ENCODE measurements around the gene SLPI.

The SLPI gene

GRCh38 chr20:45218636-45219035, 35.7 kb downstream of the SLPI start:
- DNase-seq (ENCODE audit: low spot score) = no peak
- no peak overlapping the region for H3K27ac Mint-ChIP-seq
- no peaks in the 10 kb centered on the region for H3K36me3 Mint-ChIP-seq (ENCODE audit: low read depth)
- no peaks in the 10 kb centered on the region for H3K4me1 Mint-ChIP-seq (ENCODE audit: low read depth)
- peaks cover 9% of the 10 kb centered on the region for H3K27me3 Mint-ChIP-seq (ENCODE audit: low read depth)
- no peak overlapping the region for H3K4me3 Mint-ChIP-seq
- H3K9me3 Mint-ChIP-seq = no peaks in the 10 kb centered on the region

- no peaks in the 10 kb centered on the region for H3K4me1 Mint-ChIP-seq (ENCODE audit: low read depth)
- no peak for DNase-seq (ENCODE audit: low spot score)
- H3K27ac Mint-ChIP-seq = no peak overlapping the region
- H3K4me3 Mint-ChIP-seq = no peak overlapping the region
- H3K27me3 Mint-ChIP-seq (ENCODE audit: low read depth) = peaks cover 9% of the 10 kb centered on the region
- no peaks in the 10 kb centered on the region for H3K9me3 Mint-ChIP-seq
- H3K36me3 Mint-ChIP-seq (ENCODE audit: low read depth) = no peaks in the 10 kb centered on the region
These were observed 36.2 kb downstream of the SLPI start for GRCh38 chr20:45218124-45218523.

- no peak for DNase-seq (ENCODE audit: low spot score)
- no peaks in the 10 kb centered on the region for H3K4me1 Mint-ChIP-seq (ENCODE audit: low read depth)
- H3K27me3 Mint-ChIP-seq (ENCODE audit: low read depth) = peaks cover 12% of the 10 kb centered on the region
- H3K36me3 Mint-ChIP-seq (ENCODE audit: low read depth) = no peaks in the 10 kb centered on the region
- no peaks in the 10 kb centered on the region for H3K9me3 Mint-ChIP-seq
- H3K27ac Mint-ChIP-seq = no peak overlapping the region
- H3K4me3 Mint-ChIP-seq = no peak overlapping the region
These were observed 41.5 kb downstream of the SLPI start for GRCh38 chr20:45212836-45213235.

- Mint-ChIP-seq H3K36me3 (ENCODE audit: low read depth) (no peaks in the 10 kb centered on the region), H3K27me3 (ENCODE audit: low read depth) (peaks cover 13% of the 10 kb centered on the region), H3K9me3 (no peaks in the 10 kb centered on the region), H3K27ac (no peak overlapping the region), H3K4me3 (no peak overlapping the region), H3K4me1 (ENCODE audit: low read depth) (no peaks in the 10 kb centered on the region)
- no peak for DNase-seq (ENCODE audit: low spot score)
These were observed 42.5 kb downstream of the SLPI start for GRCh38 chr20:45211569-45212474.

GRCh38 chr20:45209924-45210323, 44.4 kb downstream of the SLPI start:
- Mint-ChIP-seq H3K4me3 (no peak overlapping the region), H3K9me3 (no peaks in the 10 kb centered on the region), H3K4me1 (ENCODE audit: low read depth) (no peaks in the 10 kb centered on the region), H3K27me3 (ENCODE audit: low read depth) (peaks cover 24% of the 10 kb centered on the region), H3K27ac (no peak overlapping the region), H3K36me3 (ENCODE audit: low read depth) (no peaks in the 10 kb centered on the region)
- DNase-seq (ENCODE audit: low spot score) = no peak

GRCh38 chr20:45206725-45207124, 47.6 kb downstream of the SLPI start, which contains the start of gene SEMG1:
Gene SEMG1, plus strand, starts transcription at chr20:45207033. Its CDS starts 21 bp downstream, at chr20:45207054.
- Mint-ChIP-seq H3K4me3 (no peak within 1 kb of the TSS), H3K27ac (no peak within 1 kb of the TSS), H3K9me3 (no peaks in the 10 kb centered on the region), H3K36me3 (ENCODE audit: low read depth) (no peaks in the 10 kb centered on the region), H3K4me1 (ENCODE audit: low read depth) (no peaks in the 10 kb centered on the region), H3K27me3 (ENCODE audit: low read depth) (peaks cover 28% of the 10 kb centered on the region)
- no peak for DNase-seq (ENCODE audit: low spot score)
